K562 (cell line): Measurements from ENCODE around the gene ZMIZ1. TPM values are rescaled to one million over a fixed set of nuclear protein-coding genes. Genes with fewer than 3 reads are reported as not detected.

Source experiments
- ATAC-seq: fragments of 200-7000 bp; cut with Tn5 transposase; 3 replicates; pipeline ENCODE4 v1.9.1; 2020; ENCODE audit warnings: moderate library complexity
- BruUV-seq: library from RNA; stranded (reverse); fragments of 400-500 nt; replicated peaks from 2 replicates; lab custom pipeline; 2021; lab: Mats Ljungman, UMichigan
- CTCF ChIA-PET: fragments of 300-600 bp; formaldehyde crosslinking; extraction: SDS; loops from one replicate; lab custom pipeline; 2021; ENCODE audit warnings: low intra/inter-chr PET ratio; lab: Yijun Ruan, JAX
- POLR2A ChIA-PET: fragments of 300-600, 350-650 bp; sonication (Branson Sonifier 250); formaldehyde crosslinking; extraction: SDS; loops from one replicate; lab custom pipeline; 2021; ENCODE audit warnings: antibody characterized with exemption, inconsistent platforms; lab: Yijun Ruan, JAX
- DNase-seq, 4 experiments: peaks; one replicate each; pipeline versions ENCODE4 v3.0.0 to v3.0.0-alpha.2; 2011 to 2018; ENCODE audit warnings: low spot score in 3 of 4, mixed read lengths in 3 of 4; ENCODE audit errors: extremely low read depth in 1 of 4
- FAIRE-seq: peaks from 2 replicates; lab custom pipeline; 2011; peaks lifted over from hg19 to GRCh38; lab: Jason Lieb, UNC
- H2AFZ ChIP-seq: 2 replicates; pipeline ENCODE4 v1.6.0; 2011; ENCODE audit warnings: low read depth, low read length, control low read depth, inconsistent platforms
- H3K27ac ChIP-seq: fragments of 200-600 bp; 3 replicates; pipeline ENCODE4 v1.8.0; 2011; ENCODE audit warnings: low read depth, mild to moderate bottlenecking, control low read depth, inconsistent platforms, low read length, moderate library complexity, mixed read lengths; ENCODE audit errors: extremely low read depth
- H3K27me3 ChIP-seq, 2 experiments: fragments of 300-600 bp in 1 of 2; 2 replicates in 1 of 2; 3 replicates in 1 of 2; pipeline versions ENCODE4 v1.6.0 to v1.8.0; 2011; ENCODE audit warnings: inconsistent platforms in 2 of 2, low read length in 2 of 2, mild to moderate bottlenecking in 1 of 2, mixed read lengths in 1 of 2, moderate library complexity in 1 of 2; ENCODE audit not compliant: control insufficient read depth in 2 of 2, insufficient read depth in 2 of 2
- H3K36me3 ChIP-seq: fragments of 300-600 bp; 3 replicates; pipeline ENCODE4 v1.8.0; 2011; ENCODE audit warnings: mild to moderate bottlenecking, low read length, inconsistent platforms; ENCODE audit not compliant: control insufficient read depth, insufficient read depth
- H3K4me1 ChIP-seq, 2 experiments: fragments of 200-600 bp in 1 of 2; replicated peaks in 1 of 2; 2 replicates in 1 of 2; 3 replicates in 1 of 2; pipeline versions ENCODE4 v1.5.1 to v1.8.0; 2011; ENCODE audit warnings: inconsistent platforms in 2 of 2, low read length in 2 of 2, mild to moderate bottlenecking in 1 of 2, mixed read lengths in 1 of 2, moderate library complexity in 1 of 2; ENCODE audit not compliant: control insufficient read depth in 2 of 2, insufficient read depth in 2 of 2
- H3K4me2 ChIP-seq: 2 replicates; pipeline ENCODE4 v1.6.1; 2011; ENCODE audit warnings: low read length, control low read depth, inconsistent platforms, mixed read lengths; ENCODE audit not compliant: insufficient read depth
- H3K4me3 ChIP-seq: fragments of 200-600 bp; sonication (generic), shearing (Covaris generic); 2 replicates; pipeline ENCODE4 v1.5.1; 2016; ENCODE audit warnings: control low read depth, inconsistent platforms
- H3K79me2 ChIP-seq: fragments of 200-600 bp; 3 replicates; pipeline ENCODE4 v1.8.0; 2011; ENCODE audit warnings: low read length, inconsistent platforms; ENCODE audit not compliant: control insufficient read depth, insufficient read depth
- H3K9ac ChIP-seq, 2 experiments: 2 replicates each; pipeline versions ENCODE4 v1.6.0 to v1.6.1; 2011; ENCODE audit warnings: low read depth in 2 of 2, low read length in 2 of 2, control low read depth in 1 of 2, inconsistent platforms in 1 of 2, mild to moderate bottlenecking in 1 of 2, mixed read lengths in 1 of 2; ENCODE audit not compliant: insufficient read depth in 1 of 2
- H3K9me1 ChIP-seq: one replicate; pipeline ENCODE4 v1.6.0; 2011; ENCODE audit warnings: inconsistent platforms, mild to moderate bottlenecking, low read length, moderate library complexity; ENCODE audit not compliant: control insufficient read depth, insufficient read depth
- H3K9me3 ChIP-seq: replicated peaks from 2 replicates; pipeline ENCODE4 v1.5.1; 2011; ENCODE audit warnings: low read depth, low read length, inconsistent platforms; ENCODE audit not compliant: control insufficient read depth, insufficient read depth
- H4K20me1 ChIP-seq: replicated peaks from 2 replicates; pipeline ENCODE4 v1.6.1; 2011; ENCODE audit warnings: low read length, inconsistent platforms, mixed read lengths; ENCODE audit not compliant: control insufficient read depth, insufficient read depth
- ARNT ChIP-seq, 2 experiments: fragments of 450-650 bp; IDR thresholded peaks; 2 replicates each; pipeline ENCODE4 v1.6.1; 2016; ENCODE audit warnings: mild to moderate bottlenecking in 1 of 2
- BRD9 ChIP-seq: fragments of 450-650 bp; IDR thresholded peaks from 2 replicates; pipeline ENCODE4 v1.6.1; 2018; ENCODE audit warnings: low read depth; ENCODE audit not compliant: partially characterized antibody
- CBFA2T2 ChIP-seq: fragments of 450-650 bp; conservative IDR thresholded peaks from 2 replicates; pipeline ENCODE4 v1.6.1; 2017; ENCODE audit warnings: mild to moderate bottlenecking
- CHD4 ChIP-seq: fragments of 200-600 bp; sonication (generic); IDR thresholded peaks from 3 replicates; pipeline ENCODE4 v1.6.1; 2012; ENCODE audit warnings: low read depth, mild to moderate bottlenecking, mixed read lengths, low read length, inconsistent platforms; ENCODE audit not compliant: insufficient read depth, insufficient replicate concordance, poor library complexity, severe bottlenecking
- MAFF ChIP-seq: IDR thresholded peaks from 2 replicates; pipeline ENCODE4 v1.6.1; 2012; ENCODE audit warnings: low read length, improper control_type of control experiment
- NBN ChIP-seq: fragments of 450-650 bp; IDR thresholded peaks from 2 replicates; pipeline ENCODE4 v1.6.1; 2016; ENCODE audit warnings: low read depth, mild to moderate bottlenecking
- NFRKB ChIP-seq: fragments of 450-650 bp; IDR thresholded peaks from 2 replicates; pipeline ENCODE4 v1.6.1; 2016; ENCODE audit warnings: low read depth
- PRDM10 ChIP-seq: fragments of 450-650 bp; IDR thresholded peaks from 2 replicates; pipeline ENCODE4 v1.6.1; 2018; ENCODE audit not compliant: partially characterized antibody
- RB1 ChIP-seq: fragments of 450-650 bp; IDR thresholded peaks from 2 replicates; pipeline ENCODE4 v1.6.1; 2017; ENCODE audit warnings: low read depth, mild to moderate bottlenecking
- RCOR1 ChIP-seq, 2 experiments: IDR thresholded peaks; 2 replicates each; pipeline ENCODE4 v1.6.1; 2012; ENCODE audit warnings: low read depth in 2 of 2, low read length in 2 of 2, borderline replicate concordance in 1 of 2, improper control_type of control experiment in 1 of 2
- SMAD4 ChIP-seq: fragments of 250-450 bp; sonication (Bioruptor Pico); conservative IDR thresholded peaks from 2 replicates; pipeline ENCODE4 v1.8.0; 2021; ENCODE audit warnings: inconsistent platforms, mild to moderate bottlenecking, moderate library complexity
- TAF7 ChIP-seq: fragments of 450-650 bp; IDR thresholded peaks from 2 replicates; pipeline ENCODE4 v1.6.1; 2016; ENCODE audit warnings: missing genetic modification characterization, missing compliant biosample characterization
- ZBTB33 ChIP-seq: sonication (generic); formaldehyde crosslinking; IDR thresholded peaks from 2 replicates; pipeline ENCODE4 v1.8.1; 2023; ENCODE audit warnings: mild to moderate bottlenecking, missing genetic modification reagents
- ZBTB7A ChIP-seq: IDR thresholded peaks from 2 replicates; pipeline ENCODE4 v1.6.1; 2011; ENCODE audit warnings: low read depth, mild to moderate bottlenecking, low read length, moderate library complexity, borderline replicate concordance; ENCODE audit not compliant: control insufficient read depth
- ZBTB8A ChIP-seq: fragments of 450-650 bp; IDR thresholded peaks from 2 replicates; pipeline ENCODE4 v1.6.1; 2018; ENCODE audit warnings: mild to moderate bottlenecking, moderate library complexity; ENCODE audit not compliant: partially characterized antibody
- ZNF316 ChIP-seq: fragments of 450-650 bp; IDR thresholded peaks from 2 replicates; pipeline ENCODE4 v1.6.1; 2016
- ZNF511 ChIP-seq: sonication (generic); formaldehyde crosslinking; IDR thresholded peaks from 2 replicates; pipeline ENCODE4 v1.8.0; 2022; ENCODE audit warnings: mild to moderate bottlenecking, missing genetic modification reagents
- WGBS: fragments of 100-300 bp; shearing (Covaris generic); methylation state at CpG from one replicate; pipeline ENCODE4 v1.1.6; 2016; ENCODE audit warnings: low coverage, mixed read lengths; ENCODE audit not compliant: insufficient coverage; ENCODE audit errors: missing lambda C conversion rate; 5-methylcytosine and 5-hydroxymethylcytosine counted together
- in situ Hi-C: fragments of 300-500 bp; cut with MboI; formaldehyde crosslinking; loops from 4 replicates; pipeline ENCODE4 v1.15.0; 2018; ENCODE audit warnings: inconsistent platforms, mixed read lengths
- intact Hi-C: fragments of 100-400 bp; cut with micrococcal nuclease; formaldehyde crosslinking; loops from 2 replicates; pipeline ENCODE4 v1.14.2; 2022
- polyA plus RNA-seq, 8 experiments: library from polyadenylated mRNA; depleted of rRNA in 4 of 8; stranded (reverse) in 5 of 8; unstranded in 3 of 8; fragments of >200 nt; fragmentation: Nextera tagmentation in 2 of 8; fragmentation: Illumina TruSeq in 1 of 8; extraction: Ambion mirVana in 2 of 8; extraction: Trizol in 1 of 8; gene quantifications; 2 replicates each; pipeline versions ENCODE4 v1.2.1 to v1.2.3, GENCODE V29; 2011 to 2014; ENCODE audit warnings: inconsistent platforms in 1 of 8, missing spikeins in 1 of 8
- total RNA-seq, 7 experiments: library from RNA; depleted of rRNA in 6 of 7; stranded (reverse); fragments of >200 nt in 6 of 7; fragmentation: Illumina TruSeq in 2 of 7; extraction: Trizol in 2 of 7; gene quantifications; 2 replicates each; pipeline versions ENCODE4 v1.2.1 to v1.2.3, GENCODE V29; 2011 to 2021; ENCODE audit warnings: low replicate concordance in 1 of 7

The ZMIZ1 gene
- total and polyA plus RNA-seq, 9 of the 15 experiments (the other 6 are each of a cell fraction or from before 2014, with no cell fraction given), result 1.0 to 37.3 (median 4.3) TPM

- Histone ChIP-seq H2AFZ (no peak overlapping the region), H3K79me2 (peaks cover 28% of the 10 kb centered on the region), H3K9ac (peak overlapping the region; percentile 76 to 78; a peak in 3 of 4 replicates), H4K20me1 (0 out of 2 replicates have a peak, but pooled peaks cover 6% of the 10 kb centered on the region), H3K4me2 (no peak overlapping the region), H3K36me3 (peaks cover 14% of the 10 kb centered on the region; the same call in 2 of the 3 replicates), H3K27me3 (no peaks in the 10 kb centered on the region), H3K27ac (peak overlapping the region; percentile 85; the same call in 2 of the 3 replicates), H3K9me3 (no peaks in the 10 kb centered on the region), H3K4me1 (peaks cover 60 to 86% of the 10 kb centered on the region in 2 experiments), H3K9me1 (peaks cover 11% of the 10 kb centered on the region), H3K4me3 (no peak overlapping the region)
- ChIA-PET POLR2A (interaction anchor here (0.8 to 1.6 kb wide), 7 partner anchors 9 to 299 kb away, joined by 3 to 4 read pairs (median 4); no protein-coding TSS in a partner anchor), CTCF (no interaction called here)
- WGBS, result 10% methylated on average over 7 of the region's 7 CpGs
- FAIRE-seq (no peak), DNase-seq (peak; percentile 59 to 68 (median 68)), ATAC-seq (peak; percentile 5)
- no TSS peak for BruUV-seq
- in situ Hi-C loops, result no loop called here
- intact Hi-C loops, result no loop called here
- TF ChIP-seq BRD9 (peak; percentile 10), RCOR1 (IDR thresholded peaks at IDR 0.05; ENCODE audit: borderline replicate concordance in 1 of 2, low read depth in 2 of 2, low read length in 2 of 2) (peak in 1 of 2 experiments; percentile 49; a peak in 1 of 4 replicates), RB1 (no peak), SMAD4 (CRISPR knock-in tag) (0 out of 2 replicates have a peak, but pooled peaks have one; percentile 8), ZBTB33 (no peak), MAFF (no peak), NFRKB (peak; percentile 18; the same call in 1 of the 2 replicates), ZNF511 (CRISPR knock-in tag) (0 out of 2 replicates have a peak, but pooled peaks have one; percentile 31), ZBTB7A (peak; percentile 28; the same call in 1 of the 2 replicates), CHD4 (peak; percentile 54), CBFA2T2 (no peak), NBN (peak; percentile 63; the same call in 1 of the 2 replicates), TAF7 (tag) (no peak), PRDM10 (peak; percentile 50), ZBTB8A (no peak), ZNF316 (no peak), ARNT (IDR thresholded peaks at IDR 0.05) (0 out of 4 replicates have a peak, but pooled peaks of 1 of the 2 experiments have one; percentile 25)
Measured at GRCh38 chr10:79152423-79152817, 83.7 kb downstream of the ZMIZ1 start.
